ENCODE results near the gene STOML2. TPM values are rescaled to one million over a fixed set of nuclear protein-coding genes. Genes with fewer than 3 reads are reported as not detected.
"Not testable (repeated sequence)": the region's sequence is repeated elsewhere in the genome, so short reads cannot be mapped to it uniquely, and the experiment has no call there.

STOML2 gene, protein sequence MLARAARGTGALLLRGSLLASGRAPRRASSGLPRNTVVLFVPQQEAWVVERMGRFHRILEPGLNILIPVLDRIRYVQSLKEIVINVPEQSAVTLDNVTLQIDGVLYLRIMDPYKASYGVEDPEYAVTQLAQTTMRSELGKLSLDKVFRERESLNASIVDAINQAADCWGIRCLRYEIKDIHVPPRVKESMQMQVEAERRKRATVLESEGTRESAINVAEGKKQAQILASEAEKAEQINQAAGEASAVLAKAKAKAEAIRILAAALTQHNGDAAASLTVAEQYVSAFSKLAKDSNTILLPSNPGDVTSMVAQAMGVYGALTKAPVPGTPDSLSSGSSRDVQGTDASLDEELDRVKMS
- total RNA-seq = 100 to 1,000 TPM; 260 to 271 TPM

- no peaks in the 10 kb centered on the region for H3K9me3 Mint-ChIP-seq
Measured at GRCh38 chr9:35102769-35103659, at the start of gene STOML2. TSS of gene STOML2 (minus strand) at chr9:35103131. CDS start at chr9:35103094, 37 bp downstream.

DNA sequence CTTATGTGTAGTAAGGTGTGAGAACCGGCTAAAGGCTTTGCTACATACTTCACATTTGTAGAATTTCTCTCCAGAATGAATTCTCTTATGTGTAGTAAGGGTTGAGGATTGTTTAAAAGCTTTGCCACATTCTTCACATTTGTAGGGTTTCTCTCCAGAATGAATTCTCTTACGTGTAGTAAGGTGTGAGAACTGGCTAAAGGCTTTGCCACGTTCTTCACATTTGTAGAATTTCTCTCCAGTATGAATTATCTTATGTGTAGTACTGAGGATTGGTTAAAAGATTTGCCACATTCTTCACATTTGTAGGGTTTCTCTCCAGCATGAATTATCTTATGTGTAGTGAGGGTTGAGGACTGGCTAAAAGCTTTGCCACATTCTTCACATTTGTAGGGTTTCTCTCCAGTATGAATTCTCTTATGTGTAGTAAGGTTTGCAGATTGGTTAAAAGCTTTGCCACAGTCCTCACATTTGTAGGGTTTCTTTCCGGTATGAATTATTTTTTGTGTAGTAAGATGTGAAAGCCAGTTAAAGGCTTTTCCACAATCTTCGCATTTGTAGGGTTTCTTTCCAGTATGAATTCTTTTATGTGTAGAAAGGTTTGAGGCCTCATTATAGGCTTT lies 45.1 kb upstream of the STOML2 start:
- not testable (repeated sequence) for DNase-seq, H3K36me3 Mint-ChIP-seq, H3K4me3 Mint-ChIP-seq, H3K27me3 Mint-ChIP-seq, H3K4me1 Mint-ChIP-seq, H3K27ac Mint-ChIP-seq
- H3K9me3 Mint-ChIP-seq = peaks cover 37% of the 10 kb centered on the region

More at GRCh38 chr9:35102769-35103659, at the start of gene STOML2:
- DNase-seq = peak; percentile 89
- Mint-ChIP-seq H3K27me3 (no peaks in the 10 kb centered on the region), H3K36me3 (peaks cover 31% of the 10 kb centered on the region), H3K4me1 (peaks cover 27% of the 10 kb centered on the region), H3K27ac (peak within 1 kb of the TSS; percentile 97), H3K4me3 (peak within 1 kb of the TSS; percentile 97)

GRCh38 chr9:35142037-35142436 lies 39.1 kb upstream of the STOML2 start:
- Mint-ChIP-seq H3K36me3 (peaks cover 11% of the 10 kb centered on the region), H3K27me3 (no peaks in the 10 kb centered on the region), H3K9me3 (peaks cover 14% of the 10 kb centered on the region), H3K4me3 (no peak overlapping the region), H3K27ac (no peak overlapping the region), H3K4me1 (no peaks in the 10 kb centered on the region)
- DNase-seq = no peak

- H3K27me3 Mint-ChIP-seq = no peaks in the 10 kb centered on the region
- H3K4me3 Mint-ChIP-seq = no peak overlapping the region
- H3K27ac Mint-ChIP-seq = no peak overlapping the region
- peaks cover 8% of the 10 kb centered on the region for H3K9me3 Mint-ChIP-seq
- peaks cover 11% of the 10 kb centered on the region for H3K36me3 Mint-ChIP-seq
- H3K4me1 Mint-ChIP-seq = no peaks in the 10 kb centered on the region
- DNase-seq = no peak
Measured at GRCh38 chr9:35140093-35140492, 37.2 kb upstream of the STOML2 start.

GRCh38 chr9:35136866-35137265 lies 33.9 kb upstream of the STOML2 start:
- Mint-ChIP-seq H3K36me3 (peaks cover 3% of the 10 kb centered on the region), H3K4me1 (no peaks in the 10 kb centered on the region), H3K27ac (no peak overlapping the region), H3K9me3 (peaks cover 3% of the 10 kb centered on the region), H3K27me3 (no peaks in the 10 kb centered on the region), H3K4me3 (no peak overlapping the region)
- no peak for DNase-seq

GRCh38 chr9:35135988-35136387 lies 33.1 kb upstream of the STOML2 start:
- DNase-seq = no peak
- no peaks in the 10 kb centered on the region for H3K4me1 Mint-ChIP-seq
- H3K9me3 Mint-ChIP-seq = peaks cover 2% of the 10 kb centered on the region
- H3K4me3 Mint-ChIP-seq = no peak overlapping the region
- no peaks in the 10 kb centered on the region for H3K27me3 Mint-ChIP-seq
- peaks cover 2% of the 10 kb centered on the region for H3K36me3 Mint-ChIP-seq
- H3K27ac Mint-ChIP-seq = no peak overlapping the region

DNA sequence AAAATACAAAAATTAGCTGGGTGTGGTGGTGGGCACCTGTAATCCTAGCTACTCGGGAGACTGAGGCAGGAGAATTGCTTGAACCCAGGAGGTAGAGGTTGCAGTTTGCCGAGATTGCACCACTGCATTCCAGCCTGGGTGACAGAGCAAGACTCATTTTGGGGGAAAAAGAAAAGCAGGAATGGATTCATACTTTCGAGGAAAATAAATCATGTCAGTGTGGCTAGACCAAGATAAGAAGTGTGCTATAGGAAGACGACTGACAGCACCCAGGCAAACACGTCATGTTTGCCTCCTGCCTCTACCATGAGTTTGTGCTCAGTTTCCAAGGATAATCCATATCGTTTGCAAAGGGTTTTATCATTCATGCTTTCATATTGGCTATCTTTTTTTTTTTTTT lies 32.0 kb upstream of the STOML2 start:
- Mint-ChIP-seq H3K27ac (no peak overlapping the region), H3K4me3 (no peak overlapping the region), H3K9me3 (peaks cover 2% of the 10 kb centered on the region), H3K36me3 (no peaks in the 10 kb centered on the region), H3K27me3 (no peaks in the 10 kb centered on the region), H3K4me1 (no peaks in the 10 kb centered on the region)
- DNase-seq = no peak

DNA sequence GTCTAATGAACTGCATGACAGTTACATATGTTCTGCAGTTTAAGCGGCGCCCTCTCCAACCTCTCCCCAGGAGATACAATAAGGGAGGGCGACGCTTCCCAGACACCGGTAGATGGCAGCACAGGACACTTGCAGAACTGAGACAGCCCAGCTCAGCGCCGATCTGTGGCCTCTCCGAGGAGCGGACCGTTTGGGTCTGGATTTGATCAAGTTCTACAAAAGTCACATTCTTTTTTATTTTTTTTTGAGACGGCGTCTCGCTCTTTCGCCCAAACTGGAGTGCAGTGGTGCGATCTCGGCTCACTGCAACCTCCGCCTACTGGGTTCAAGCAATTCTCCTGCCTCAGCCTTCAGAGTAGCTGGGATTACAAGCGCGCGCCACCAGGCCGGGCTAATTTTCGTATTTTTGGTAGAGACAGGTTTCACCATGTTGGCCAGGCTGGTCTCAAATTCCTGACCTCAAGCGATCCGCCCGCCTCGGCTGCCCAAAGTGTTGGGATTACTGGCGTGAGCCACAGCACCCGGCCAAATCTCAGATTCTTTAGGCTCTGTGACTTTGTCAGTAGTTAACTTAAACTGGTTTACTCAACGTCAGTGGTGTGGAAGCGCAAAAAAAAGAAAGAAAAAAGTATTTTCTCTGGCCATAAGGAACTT lies 14.1 kb upstream of the STOML2 start:
- Mint-ChIP-seq H3K4me3 (peak overlapping the region; percentile 92), H3K27ac (peak overlapping the region; percentile 88), H3K36me3 (no peaks in the 10 kb centered on the region), H3K4me1 (peaks cover 34% of the 10 kb centered on the region), H3K9me3 (peaks cover 2% of the 10 kb centered on the region), H3K27me3 (no peaks in the 10 kb centered on the region)
- DNase-seq = peak; percentile 83

- Mint-ChIP-seq H3K9me3 (peaks cover 2% of the 10 kb centered on the region), H3K4me1 (peaks cover 39% of the 10 kb centered on the region), H3K27me3 (no peaks in the 10 kb centered on the region), H3K36me3 (no peaks in the 10 kb centered on the region), H3K4me3 (peak overlapping the region; percentile 92), H3K27ac (peak overlapping the region; percentile 88)
- no peak for DNase-seq
Measured at GRCh38 chr9:35116539-35116897, 13.6 kb upstream of the STOML2 start.

DNA sequence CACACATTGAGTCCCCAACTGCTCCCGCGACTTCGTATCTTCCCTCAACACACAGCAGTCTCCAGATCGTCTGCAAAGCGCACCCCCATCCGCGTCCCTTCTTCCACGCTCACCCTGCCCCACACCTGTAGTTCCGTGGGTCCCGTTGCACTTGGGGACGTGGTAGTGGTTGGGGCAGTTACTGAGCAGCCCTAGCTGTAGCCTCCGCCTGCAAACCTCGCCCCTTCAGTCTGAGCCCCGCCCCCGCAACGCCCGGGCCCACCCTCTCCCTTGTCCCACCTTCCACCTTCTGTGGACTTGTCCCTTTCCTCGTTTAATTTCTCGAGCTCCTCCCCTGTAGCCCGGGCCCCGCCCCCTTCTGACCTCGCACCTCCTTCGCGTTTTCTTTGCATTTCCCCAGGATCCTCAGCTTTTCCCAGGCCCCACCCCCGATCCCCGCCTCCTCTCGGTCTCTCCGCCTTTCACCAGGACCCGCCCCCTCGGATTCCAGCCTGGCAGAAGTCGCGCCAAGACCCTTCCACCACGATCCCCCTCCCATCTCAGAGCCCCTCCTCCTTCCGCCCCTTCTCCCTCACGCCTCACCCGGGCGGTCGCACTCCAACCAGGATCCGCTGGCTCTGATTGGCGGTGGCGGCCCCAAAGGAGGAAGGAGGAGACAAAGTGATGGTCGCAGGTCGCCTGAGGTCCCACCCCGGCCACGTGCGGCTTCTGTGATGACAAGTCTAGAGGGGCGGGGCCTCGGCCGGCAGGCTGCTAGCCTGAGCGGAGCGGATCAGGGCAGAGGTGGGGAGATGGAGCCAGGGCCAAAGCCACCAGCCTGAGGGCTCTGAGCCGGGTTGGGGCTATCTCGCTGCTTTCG lies 13.0 kb upstream of the STOML2 start, which contains the start of gene ATOSB:
ATOSB (minus strand) TSS at position 183 of the 859 bp plus-strand sequence. CDS start 7,588 bp downstream, outside the sequence.
- peaks cover 2% of the 10 kb centered on the region for H3K9me3 Mint-ChIP-seq

DNA sequence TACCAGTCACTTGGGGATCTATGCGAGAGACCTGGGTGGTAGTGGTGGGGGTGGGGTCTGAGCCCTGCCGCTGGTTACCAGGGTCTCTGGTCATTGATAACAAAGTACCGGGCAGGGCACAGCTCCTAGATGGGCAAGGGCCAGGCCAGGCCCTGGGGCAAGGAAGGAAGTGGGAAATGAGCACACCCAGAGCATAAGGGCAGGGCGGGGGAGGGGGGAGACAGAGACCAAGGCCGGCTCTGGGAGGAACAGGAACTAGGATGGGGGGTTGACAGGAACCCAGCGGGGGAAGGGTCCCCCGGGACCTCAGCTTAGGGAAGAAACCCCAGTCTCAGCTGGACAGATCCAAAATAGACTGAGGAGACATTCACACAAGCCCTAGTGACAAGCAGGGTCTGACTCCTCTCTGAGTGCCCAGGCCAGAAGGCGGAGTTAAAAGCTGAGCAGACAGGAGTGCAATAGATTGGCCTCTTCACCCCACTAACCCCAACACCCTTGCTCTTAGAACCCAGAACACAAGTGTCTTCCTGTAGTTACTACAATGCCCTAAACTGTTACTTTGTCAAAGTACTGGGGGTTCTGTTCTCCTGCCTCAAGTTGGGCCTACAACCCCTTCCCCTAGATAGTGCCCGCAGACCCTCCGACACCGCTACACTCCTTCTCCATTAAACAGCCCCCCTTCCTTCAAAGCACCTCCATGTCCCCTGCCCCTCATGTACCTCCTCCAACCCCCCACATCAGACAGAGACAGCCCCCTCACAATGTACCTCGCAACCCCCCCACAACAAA lies 12.1 kb upstream of the STOML2 start:
- H3K27ac Mint-ChIP-seq = peak overlapping the region; percentile 88
- H3K4me3 Mint-ChIP-seq = peak overlapping the region; percentile 92
- peak; percentile 46 for DNase-seq
- peaks cover 2% of the 10 kb centered on the region for H3K9me3 Mint-ChIP-seq
- peaks cover 43% of the 10 kb centered on the region for H3K4me1 Mint-ChIP-seq
- no peaks in the 10 kb centered on the region for H3K36me3 Mint-ChIP-seq
- no peaks in the 10 kb centered on the region for H3K27me3 Mint-ChIP-seq

More for the DNA sequence above, 13.0 kb upstream of the STOML2 start, which contains the start of gene ATOSB:
- Mint-ChIP-seq H3K4me1 (peaks cover 40% of the 10 kb centered on the region), H3K27me3 (no peaks in the 10 kb centered on the region), H3K4me3 (peak within 1 kb of the TSS; percentile 92), H3K36me3 (no peaks in the 10 kb centered on the region), H3K27ac (peak within 1 kb of the TSS; percentile 88)
- DNase-seq = peak; percentile 95

DNA sequence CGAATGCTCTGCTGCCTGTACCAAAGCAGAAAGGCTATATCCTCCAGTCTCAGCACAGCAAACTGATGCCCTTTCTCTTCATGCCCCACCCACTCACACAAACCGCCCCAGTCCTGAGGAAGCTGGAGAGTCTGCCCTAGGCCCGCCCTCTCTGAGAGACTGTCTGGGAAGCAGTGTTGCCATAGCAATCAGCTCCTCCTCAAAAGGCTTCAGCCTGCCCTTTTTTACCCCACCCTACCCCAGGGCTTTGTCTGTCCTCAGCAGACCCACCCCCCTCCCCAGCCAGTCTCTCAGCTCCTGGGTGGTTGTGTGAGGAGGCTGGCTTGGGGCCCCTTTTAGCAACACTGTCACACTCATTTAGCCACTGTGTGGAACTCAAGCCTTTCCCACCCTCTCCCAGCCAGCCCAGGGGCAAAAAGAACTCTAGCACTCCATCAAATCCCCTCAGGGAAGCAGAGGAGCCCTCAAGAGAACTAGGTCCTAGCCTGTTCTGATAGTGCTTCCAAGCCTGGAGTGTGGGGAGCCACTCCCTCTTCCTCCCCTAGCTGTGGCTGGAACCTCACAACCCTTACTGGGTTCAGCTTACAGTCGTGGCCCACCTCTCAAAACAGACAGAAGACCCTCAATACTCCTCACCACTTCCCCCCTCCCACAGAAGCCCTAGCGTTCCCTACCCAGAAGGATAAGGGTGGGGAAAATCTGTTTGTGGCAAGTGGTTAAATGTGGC lies 11.3 kb upstream of the STOML2 start:
- H3K9me3 Mint-ChIP-seq = peaks cover 2% of the 10 kb centered on the region
- H3K4me3 Mint-ChIP-seq = peak overlapping the region; percentile 92
- DNase-seq = peak; percentile 77
- no peaks in the 10 kb centered on the region for H3K27me3 Mint-ChIP-seq
- H3K27ac Mint-ChIP-seq = peak overlapping the region; percentile 88
- no peaks in the 10 kb centered on the region for H3K36me3 Mint-ChIP-seq
- peaks cover 43% of the 10 kb centered on the region for H3K4me1 Mint-ChIP-seq
